Measurements from ENCODE around the gene TEAD1.

Gene TEAD1

GRCh38 chr11:12927221-12927620 lies 253.0 kb downstream of the TEAD1 start:
- Mint-ChIP-seq H3K4me3 (no peak overlapping the region), H3K9me3 (no peaks in the 10 kb centered on the region), H3K4me1 (no peaks in the 10 kb centered on the region), H3K27me3 (peaks cover 8% of the 10 kb centered on the region), H3K36me3 (no peaks in the 10 kb centered on the region), H3K27ac (no peak overlapping the region)
- no peak for ATAC-seq

DNA sequence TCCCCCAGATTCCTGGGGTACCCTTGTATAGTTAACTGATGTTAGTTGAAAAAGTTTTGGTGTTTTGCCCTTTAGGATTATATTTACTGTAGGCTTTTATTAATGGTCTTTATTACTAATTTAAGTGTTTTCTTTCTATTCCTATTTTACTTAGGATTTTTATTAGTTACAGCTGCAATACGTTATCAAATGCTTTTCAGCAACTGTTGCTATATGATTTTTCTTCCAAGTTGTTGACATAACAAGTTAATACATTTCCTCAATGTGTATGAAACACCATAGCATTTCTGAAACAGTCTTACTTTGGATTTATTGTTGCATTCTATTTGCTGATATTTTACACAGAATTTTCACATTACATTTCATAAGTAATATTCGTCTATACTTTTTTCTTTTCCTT lies 253.7 kb downstream of the TEAD1 start:
- no peak for ATAC-seq
- Mint-ChIP-seq H3K9me3 (no peaks in the 10 kb centered on the region), H3K4me3 (no peak overlapping the region), H3K36me3 (no peaks in the 10 kb centered on the region), H3K27ac (no peak overlapping the region), H3K27me3 (peaks cover 8% of the 10 kb centered on the region), H3K4me1 (no peaks in the 10 kb centered on the region)

DNA sequence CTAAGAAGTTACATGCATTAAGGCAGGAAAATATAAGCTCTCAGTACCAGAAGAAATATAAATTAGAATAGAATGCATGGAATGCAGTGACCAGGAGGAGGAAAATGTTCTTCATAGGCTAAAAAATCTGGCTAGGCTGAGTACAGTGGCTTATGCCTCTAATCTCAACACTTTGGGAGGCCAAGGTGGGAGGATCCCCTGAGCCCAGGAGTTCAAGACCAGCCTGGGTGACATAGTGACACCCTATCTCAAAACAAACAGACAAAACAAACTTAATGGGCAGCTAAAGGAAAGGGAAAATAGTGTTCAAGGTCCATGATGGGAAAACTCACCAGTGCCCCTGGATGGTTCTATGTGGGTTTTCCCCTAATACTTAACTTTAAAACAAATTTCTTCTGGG lies 256.6 kb downstream of the TEAD1 start:
- H3K4me3 Mint-ChIP-seq: no peak overlapping the region
- no peaks in the 10 kb centered on the region for H3K4me1 Mint-ChIP-seq
- no peak for ATAC-seq
- H3K9me3 Mint-ChIP-seq: no peaks in the 10 kb centered on the region
- no peak overlapping the region for H3K27ac Mint-ChIP-seq
- no peaks in the 10 kb centered on the region for H3K36me3 Mint-ChIP-seq
- peaks cover 8% of the 10 kb centered on the region for H3K27me3 Mint-ChIP-seq

- Mint-ChIP-seq H3K27me3 (peaks cover 8% of the 10 kb centered on the region), H3K27ac (no peak overlapping the region), H3K4me1 (no peaks in the 10 kb centered on the region), H3K4me3 (no peak overlapping the region), H3K9me3 (no peaks in the 10 kb centered on the region), H3K36me3 (no peaks in the 10 kb centered on the region)
- no peak for ATAC-seq
Measured at GRCh38 chr11:12932485-12932884, 258.3 kb downstream of the TEAD1 start.

- no peaks in the 10 kb centered on the region for H3K27me3 Mint-ChIP-seq
- H3K27ac Mint-ChIP-seq: no peak overlapping the region
- ATAC-seq: no peak
- H3K9me3 Mint-ChIP-seq: no peaks in the 10 kb centered on the region
- no peak overlapping the region for H3K4me3 Mint-ChIP-seq
- H3K36me3 Mint-ChIP-seq: no peaks in the 10 kb centered on the region
- no peaks in the 10 kb centered on the region for H3K4me1 Mint-ChIP-seq
Measured at GRCh38 chr11:12936200-12936599, 262.0 kb downstream of the TEAD1 start.

- H3K9me3 Mint-ChIP-seq: no peaks in the 10 kb centered on the region
- no peaks in the 10 kb centered on the region for H3K36me3 Mint-ChIP-seq
- no peaks in the 10 kb centered on the region for H3K27me3 Mint-ChIP-seq
Measured at GRCh38 chr11:12938590-12939247, 264.5 kb downstream of the TEAD1 start.

DNA sequence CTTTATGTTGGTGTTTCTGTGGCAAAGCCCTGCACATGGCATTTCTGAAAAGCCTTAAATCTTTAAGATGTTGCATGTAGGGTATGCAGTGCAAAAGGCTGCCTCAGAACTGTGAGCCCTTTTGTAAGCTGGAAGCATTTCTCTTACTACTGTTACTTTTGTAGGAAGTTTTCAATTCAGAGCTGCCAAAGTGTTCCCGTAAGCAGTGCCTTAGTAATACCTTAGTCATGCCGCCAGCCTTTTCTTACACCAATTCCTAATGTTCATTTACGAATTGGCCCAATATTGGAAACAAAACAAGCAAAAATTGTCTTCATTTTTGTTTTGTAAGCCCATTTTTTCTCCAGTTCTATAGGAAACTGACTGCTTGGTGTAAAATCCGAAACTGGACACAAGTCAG lies 267.4 kb downstream of the TEAD1 start:
- Mint-ChIP-seq H3K4me1 (no peaks in the 10 kb centered on the region), H3K27ac (no peak overlapping the region)

More at GRCh38 chr11:12938590-12939247, 264.5 kb downstream of the TEAD1 start:
- no peak overlapping the region for H3K27ac Mint-ChIP-seq
- H3K4me3 Mint-ChIP-seq: no peak overlapping the region
- no peaks in the 10 kb centered on the region for H3K4me1 Mint-ChIP-seq
- no peak for ATAC-seq

GRCh38 chr11:12942157-12942556 lies 267.9 kb downstream of the TEAD1 start:
- H3K4me1 Mint-ChIP-seq: no peaks in the 10 kb centered on the region
- H3K27me3 Mint-ChIP-seq: no peaks in the 10 kb centered on the region
- no peak overlapping the region for H3K27ac Mint-ChIP-seq
- H3K4me3 Mint-ChIP-seq: no peak overlapping the region
- ATAC-seq: no peak
- no peaks in the 10 kb centered on the region for H3K36me3 Mint-ChIP-seq
- peaks cover 2% of the 10 kb centered on the region for H3K9me3 Mint-ChIP-seq

More for the DNA sequence above, 267.4 kb downstream of the TEAD1 start:
- no peak overlapping the region for H3K4me3 Mint-ChIP-seq
- no peaks in the 10 kb centered on the region for H3K27me3 Mint-ChIP-seq
- H3K36me3 Mint-ChIP-seq: no peaks in the 10 kb centered on the region
- H3K9me3 Mint-ChIP-seq: peaks cover 2% of the 10 kb centered on the region
- no peak for ATAC-seq

- Mint-ChIP-seq H3K9me3 (peaks cover 2% of the 10 kb centered on the region), H3K27me3 (no peaks in the 10 kb centered on the region), H3K4me1 (no peaks in the 10 kb centered on the region), H3K4me3 (no peak overlapping the region), H3K27ac (no peak overlapping the region), H3K36me3 (no peaks in the 10 kb centered on the region)
- ATAC-seq: no peak
Measured at GRCh38 chr11:12943311-12943710, 269.1 kb downstream of the TEAD1 start.

DNA sequence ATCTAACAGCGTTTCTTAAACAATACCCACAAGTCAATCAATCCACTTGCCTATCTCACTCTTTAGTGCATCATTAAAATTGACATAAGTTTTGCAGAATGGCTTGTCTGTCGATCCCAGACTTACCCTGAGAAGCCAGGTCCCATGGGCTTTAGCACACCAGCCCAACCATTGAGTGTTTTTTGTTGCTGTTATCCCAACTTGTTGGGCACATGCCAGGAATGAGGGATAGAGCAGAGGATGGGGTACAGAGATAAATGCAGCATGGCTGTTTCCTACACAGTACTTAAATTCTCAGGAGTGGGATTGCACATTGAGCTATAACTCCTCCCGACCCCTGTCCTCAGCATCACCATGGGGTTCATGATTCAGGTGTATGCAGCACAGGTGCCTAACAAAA lies 270.7 kb downstream of the TEAD1 start:
- ATAC-seq: no peak
- Mint-ChIP-seq H3K36me3 (no peaks in the 10 kb centered on the region), H3K4me1 (no peaks in the 10 kb centered on the region), H3K27me3 (peaks cover 14% of the 10 kb centered on the region), H3K27ac (no peak overlapping the region), H3K9me3 (peaks cover 2% of the 10 kb centered on the region), H3K4me3 (no peak overlapping the region)

- H3K4me3 Mint-ChIP-seq: no peak overlapping the region
- H3K27ac Mint-ChIP-seq: no peak overlapping the region
- ATAC-seq: no peak
- H3K4me1 Mint-ChIP-seq: no peaks in the 10 kb centered on the region
- no peaks in the 10 kb centered on the region for H3K36me3 Mint-ChIP-seq
- peaks cover 15% of the 10 kb centered on the region for H3K27me3 Mint-ChIP-seq
- H3K9me3 Mint-ChIP-seq: peaks cover 19% of the 10 kb centered on the region
Measured at GRCh38 chr11:12949453-12949852, 275.2 kb downstream of the TEAD1 start.

DNA sequence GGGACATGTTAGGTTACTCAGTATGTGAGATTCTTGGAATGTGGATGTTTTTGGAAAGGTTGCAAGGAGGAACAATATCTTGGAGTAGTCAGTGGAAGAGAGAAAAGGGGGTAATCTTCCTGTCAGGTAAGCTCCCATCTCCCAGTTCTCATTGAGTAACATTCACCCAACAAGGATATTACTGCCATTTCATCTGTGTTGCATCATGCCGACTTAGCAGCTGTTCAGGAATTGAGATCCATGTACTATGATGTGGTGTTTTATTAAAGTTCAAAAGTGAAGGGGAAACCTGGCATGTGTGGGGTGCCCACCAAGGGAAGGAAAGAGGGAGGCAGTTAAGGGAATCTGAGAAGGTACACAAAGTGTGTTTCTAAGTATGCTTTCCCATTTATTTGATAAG lies 276.4 kb downstream of the TEAD1 start:
- peaks cover 19% of the 10 kb centered on the region for H3K9me3 Mint-ChIP-seq
- no peak for ATAC-seq
- no peaks in the 10 kb centered on the region for H3K4me1 Mint-ChIP-seq
- H3K4me3 Mint-ChIP-seq: no peak overlapping the region
- peaks cover 15% of the 10 kb centered on the region for H3K27me3 Mint-ChIP-seq
- H3K36me3 Mint-ChIP-seq: no peaks in the 10 kb centered on the region
- no peak overlapping the region for H3K27ac Mint-ChIP-seq

GRCh38 chr11:12951376-12951775 lies 277.2 kb downstream of the TEAD1 start:
- no peak overlapping the region for H3K4me3 Mint-ChIP-seq
- no peak overlapping the region for H3K27ac Mint-ChIP-seq
- H3K4me1 Mint-ChIP-seq: no peaks in the 10 kb centered on the region
- H3K27me3 Mint-ChIP-seq: peaks cover 15% of the 10 kb centered on the region
- no peak for ATAC-seq
- H3K36me3 Mint-ChIP-seq: no peaks in the 10 kb centered on the region
- H3K9me3 Mint-ChIP-seq: peaks cover 20% of the 10 kb centered on the region

DNA sequence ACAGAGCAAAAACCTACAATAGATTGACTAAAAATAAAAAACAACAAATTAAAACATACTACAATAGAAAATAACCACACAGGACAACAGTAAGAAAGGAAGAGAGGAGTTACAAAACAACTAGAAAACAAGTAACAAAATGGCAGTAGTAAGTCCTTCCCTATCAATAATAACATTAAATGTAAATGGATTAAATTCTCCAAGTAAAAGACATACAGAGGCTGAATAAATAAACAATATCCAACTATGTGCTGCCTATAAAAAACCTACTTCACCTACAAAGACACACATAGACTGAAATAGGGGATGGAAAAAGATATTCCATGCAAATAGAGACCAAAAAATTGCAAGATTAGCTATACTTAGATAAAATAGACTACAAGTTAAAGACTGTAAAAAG lies 277.9 kb downstream of the TEAD1 start:
- Mint-ChIP-seq H3K27me3 (peaks cover 15% of the 10 kb centered on the region), H3K27ac (no peak overlapping the region)
- ATAC-seq: no peak

GRCh38 chr11:12958986-12959385 lies 284.8 kb downstream of the TEAD1 start:
- Mint-ChIP-seq H3K9me3 (peaks cover 2% of the 10 kb centered on the region), H3K27ac (no peak overlapping the region), H3K4me1 (no peaks in the 10 kb centered on the region), H3K27me3 (peaks cover 20% of the 10 kb centered on the region), H3K4me3 (no peak overlapping the region), H3K36me3 (no peaks in the 10 kb centered on the region)
- ATAC-seq: no peak

More for the DNA sequence above, 277.9 kb downstream of the TEAD1 start:
- no peaks in the 10 kb centered on the region for H3K4me1 Mint-ChIP-seq
- H3K4me3 Mint-ChIP-seq: no peak overlapping the region
- no peaks in the 10 kb centered on the region for H3K36me3 Mint-ChIP-seq
- peaks cover 19% of the 10 kb centered on the region for H3K9me3 Mint-ChIP-seq

DNA sequence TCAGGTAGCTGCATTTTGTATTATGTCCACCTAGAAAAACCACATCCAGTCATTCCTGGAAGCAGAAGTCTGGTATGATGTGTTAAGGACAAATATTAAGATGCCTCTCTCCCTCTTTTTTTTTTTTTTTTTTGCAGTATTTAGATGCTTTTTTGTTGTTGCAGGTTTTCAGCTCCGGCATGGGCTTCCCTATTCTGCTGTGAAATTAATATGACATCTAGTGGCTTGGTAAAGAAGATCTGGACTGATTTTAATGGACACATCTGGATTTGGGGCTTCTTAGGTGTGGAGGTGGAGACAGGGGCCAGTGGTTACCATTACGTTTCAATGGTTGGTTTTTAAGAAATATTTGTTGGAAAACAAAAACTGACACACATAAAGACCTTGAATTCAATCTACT lies 287.4 kb downstream of the TEAD1 start:
- no peak overlapping the region for H3K4me3 Mint-ChIP-seq
- peaks cover 20% of the 10 kb centered on the region for H3K27me3 Mint-ChIP-seq
- no peak overlapping the region for H3K27ac Mint-ChIP-seq
- no peaks in the 10 kb centered on the region for H3K4me1 Mint-ChIP-seq
- no peaks in the 10 kb centered on the region for H3K36me3 Mint-ChIP-seq
- H3K9me3 Mint-ChIP-seq: no peaks in the 10 kb centered on the region
- no peak for ATAC-seq

DNA sequence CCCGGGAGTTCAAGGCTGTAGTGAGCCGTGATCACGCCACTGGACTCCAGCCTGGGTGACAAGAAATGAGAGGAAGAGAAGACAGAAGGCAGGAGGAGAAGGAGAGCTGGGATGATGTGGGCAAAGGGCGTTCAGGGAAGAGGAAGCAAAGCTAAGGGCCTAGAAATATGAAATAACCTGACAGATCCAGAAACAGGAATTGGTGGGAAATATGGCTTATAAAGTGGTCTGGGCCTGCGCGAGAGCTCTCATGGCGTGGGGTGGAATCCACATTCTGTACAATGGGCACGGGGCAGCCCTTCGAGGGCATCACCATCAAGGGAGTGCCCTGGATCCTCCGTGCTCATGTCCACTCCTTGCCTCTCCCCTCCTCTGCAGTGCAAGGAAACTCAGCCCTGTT lies 288.1 kb downstream of the TEAD1 start:
- H3K36me3 Mint-ChIP-seq: no peaks in the 10 kb centered on the region

More for the DNA sequence above, 288.1 kb downstream of the TEAD1 start:
- peaks cover 20% of the 10 kb centered on the region for H3K27me3 Mint-ChIP-seq
- H3K9me3 Mint-ChIP-seq: no peaks in the 10 kb centered on the region
- H3K4me1 Mint-ChIP-seq: no peaks in the 10 kb centered on the region
- no peak for ATAC-seq
- H3K4me3 Mint-ChIP-seq: no peak overlapping the region
- H3K27ac Mint-ChIP-seq: no peak overlapping the region
